ENCODE data around the gene TMC2. TPM values are rescaled to one million over a fixed set of nuclear protein-coding genes. Genes with fewer than 3 reads are reported as not detected.
"Not testable (repeated sequence)": the region's sequence is repeated elsewhere in the genome, so short reads cannot be mapped to it uniquely, and the experiment has no call there.

Gene TMC2
- total RNA-seq, 1 donor from 2014 or later: 0.11 TPM

DNA sequence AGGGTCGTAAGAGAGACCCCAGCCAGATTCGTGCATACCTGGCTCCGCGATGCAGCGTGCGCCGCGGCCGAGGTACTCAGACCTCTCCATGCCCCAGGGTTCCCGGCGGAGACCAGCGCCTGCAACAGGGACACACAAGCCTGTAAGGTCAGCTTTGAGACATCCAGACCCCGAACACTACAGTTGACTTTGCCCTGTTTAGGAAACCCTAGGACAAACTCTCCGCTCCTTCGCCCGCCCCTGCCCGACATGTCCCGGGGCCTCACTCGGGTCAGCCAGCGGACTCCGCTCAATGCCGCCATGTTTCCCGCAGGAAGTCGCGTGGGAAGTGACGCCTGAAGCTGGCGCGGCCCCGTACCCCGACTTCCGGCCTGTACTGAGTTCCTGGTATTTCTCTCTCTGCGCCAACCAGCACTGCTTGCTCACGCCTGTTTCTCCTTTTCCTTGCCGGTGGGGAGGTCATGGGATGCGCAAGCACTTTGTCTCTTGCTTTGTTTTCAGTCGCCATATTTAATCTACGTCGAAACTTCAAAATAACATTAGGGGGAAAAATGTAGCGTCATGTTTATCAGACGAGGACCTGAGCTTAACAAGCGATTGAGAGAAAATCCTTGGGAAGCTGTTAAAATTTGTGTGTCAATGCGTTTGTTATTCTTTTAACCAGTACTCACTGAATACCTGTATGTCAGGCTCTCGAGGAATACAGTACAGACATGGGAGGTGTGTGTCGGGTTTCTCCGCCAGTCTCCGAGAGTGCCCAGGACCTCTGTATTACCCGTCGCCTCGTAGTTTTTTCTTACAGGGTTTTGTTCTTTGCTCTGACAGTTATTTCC, 127.7 kb downstream of the TMC2 start, which contains the start of gene IDH3B:
IDH3B (minus strand) TSS at position 330 of the 833 bp plus-strand sequence; CDS start at position 302, 28 bp downstream.
- Mint-ChIP-seq H3K36me3 (peaks cover 15% of the 10 kb centered on the region), H3K4me1 (peaks cover 20% of the 10 kb centered on the region), H3K4me3 (peak within 1 kb of the TSS; percentile 85), H3K27ac (peak within 1 kb of the TSS; percentile 99), H3K9me3 (no peaks in the 10 kb centered on the region), H3K27me3 (ENCODE audit: low read depth) (peaks cover 20% of the 10 kb centered on the region)
- DNase-seq (ENCODE audit: low spot score in 2 of 2, unreplicated experiment in 2 of 2): peak; percentile 78 to 91
- TF ChIP-seq, protein P1, sequence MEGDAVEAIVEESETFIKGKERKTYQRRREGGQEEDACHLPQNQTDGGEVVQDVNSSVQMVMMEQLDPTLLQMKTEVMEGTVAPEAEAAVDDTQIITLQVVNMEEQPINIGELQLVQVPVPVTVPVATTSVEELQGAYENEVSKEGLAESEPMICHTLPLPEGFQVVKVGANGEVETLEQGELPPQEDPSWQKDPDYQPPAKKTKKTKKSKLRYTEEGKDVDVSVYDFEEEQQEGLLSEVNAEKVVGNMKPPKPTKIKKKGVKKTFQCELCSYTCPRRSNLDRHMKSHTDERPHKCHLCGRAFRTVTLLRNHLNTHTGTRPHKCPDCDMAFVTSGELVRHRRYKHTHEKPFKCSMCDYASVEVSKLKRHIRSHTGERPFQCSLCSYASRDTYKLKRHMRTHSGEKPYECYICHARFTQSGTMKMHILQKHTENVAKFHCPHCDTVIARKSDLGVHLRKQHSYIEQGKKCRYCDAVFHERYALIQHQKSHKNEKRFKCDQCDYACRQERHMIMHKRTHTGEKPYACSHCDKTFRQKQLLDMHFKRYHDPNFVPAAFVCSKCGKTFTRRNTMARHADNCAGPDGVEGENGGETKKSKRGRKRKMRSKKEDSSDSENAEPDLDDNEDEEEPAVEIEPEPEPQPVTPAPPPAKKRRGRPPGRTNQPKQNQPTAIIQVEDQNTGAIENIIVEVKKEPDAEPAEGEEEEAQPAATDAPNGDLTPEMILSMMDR (IDR thresholded peaks at IDR 0.05; ENCODE audit: unreplicated experiment): no peak

DNA sequence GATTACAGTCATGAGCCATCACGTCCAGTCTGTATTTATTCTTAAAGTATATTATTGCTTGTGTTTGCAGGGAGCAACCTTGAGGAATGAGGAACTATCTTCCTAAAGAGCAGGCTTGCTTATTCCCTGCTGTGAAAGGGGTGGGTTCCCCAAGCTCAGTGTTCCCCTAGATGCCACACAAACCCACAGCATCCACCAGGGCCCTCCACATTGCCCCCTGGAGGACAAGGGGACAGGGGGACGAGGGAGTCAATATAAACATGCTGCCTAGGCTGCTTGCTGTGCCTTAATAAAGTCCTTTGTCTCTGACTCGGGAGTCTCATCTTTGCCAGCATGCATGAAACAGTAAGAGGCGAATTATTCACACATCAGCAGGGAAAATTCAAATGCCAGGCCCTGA, 135.6 kb downstream of the TMC2 start:
- Mint-ChIP-seq H3K36me3 (no peaks in the 10 kb centered on the region), H3K4me3 (no peak overlapping the region), H3K9me3 (no peaks in the 10 kb centered on the region), H3K27me3 (ENCODE audit: low read depth) (peaks cover 61% of the 10 kb centered on the region), H3K27ac (no peak overlapping the region), H3K4me1 (no peaks in the 10 kb centered on the region)
- no peak for DNase-seq (ENCODE audit: low spot score in 2 of 2, unreplicated experiment in 2 of 2)
- TF ChIP-seq, protein P1 (IDR thresholded peaks at IDR 0.05; ENCODE audit: unreplicated experiment): no peak

DNA sequence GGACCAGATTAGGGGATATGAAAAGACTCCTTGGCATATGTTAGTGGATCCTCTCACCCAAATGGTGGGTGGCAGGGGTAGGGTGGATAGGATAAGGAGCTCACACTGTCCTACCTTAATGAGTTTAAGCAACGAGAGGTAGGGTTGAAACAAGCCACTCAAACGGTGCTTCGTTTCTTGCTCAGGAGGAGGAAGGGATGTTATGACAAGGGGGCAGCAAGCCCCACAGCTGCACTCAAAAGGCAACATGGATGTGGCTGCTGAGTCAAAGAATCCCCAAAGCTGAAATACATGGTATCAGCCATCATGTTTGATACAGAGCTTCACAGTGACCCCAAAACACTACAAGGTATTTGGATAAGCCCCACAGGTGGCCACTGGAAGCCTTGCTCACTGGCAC, 136.1 kb downstream of the TMC2 start:
- TF ChIP-seq, protein P1 (IDR thresholded peaks at IDR 0.05; ENCODE audit: unreplicated experiment): no peak
- Mint-ChIP-seq H3K9me3 (no peaks in the 10 kb centered on the region), H3K36me3 (no peaks in the 10 kb centered on the region), H3K27ac (no peak overlapping the region), H3K4me3 (no peak overlapping the region), H3K27me3 (ENCODE audit: low read depth) (peaks cover 64% of the 10 kb centered on the region), H3K4me1 (no peaks in the 10 kb centered on the region)
- no peak for DNase-seq (ENCODE audit: low spot score in 2 of 2, unreplicated experiment in 2 of 2)

DNA sequence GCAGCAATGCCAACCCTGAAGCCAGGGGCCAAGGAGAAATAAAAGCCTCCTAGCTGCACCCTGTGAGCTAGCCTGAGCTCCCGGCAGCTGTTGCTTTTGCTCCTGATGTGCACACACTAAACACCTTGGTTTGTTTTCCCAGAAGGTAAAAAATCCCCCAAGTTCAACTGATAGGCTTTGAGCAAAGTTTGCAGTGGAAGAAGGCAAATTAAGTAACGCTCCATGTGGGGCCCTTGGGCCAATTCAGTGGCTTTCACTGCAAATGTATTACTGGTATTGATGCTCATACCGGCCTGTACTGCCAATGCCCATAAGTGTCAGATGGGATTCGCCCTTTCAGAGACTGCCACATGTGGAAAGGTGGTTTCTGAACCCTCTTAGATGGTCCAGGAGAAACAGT, 137.1 kb downstream of the TMC2 start:
- TF ChIP-seq, protein P1 (IDR thresholded peaks at IDR 0.05; ENCODE audit: unreplicated experiment): no peak
- H3K27ac Mint-ChIP-seq: no peak overlapping the region
- peaks cover 59% of the 10 kb centered on the region for H3K27me3 Mint-ChIP-seq (ENCODE audit: low read depth)
- H3K4me1 Mint-ChIP-seq: no peaks in the 10 kb centered on the region
- DNase-seq (ENCODE audit: low spot score in 2 of 2, unreplicated experiment in 2 of 2): no peak
- no peaks in the 10 kb centered on the region for H3K9me3 Mint-ChIP-seq
- no peak overlapping the region for H3K4me3 Mint-ChIP-seq
- H3K36me3 Mint-ChIP-seq: no peaks in the 10 kb centered on the region

DNA sequence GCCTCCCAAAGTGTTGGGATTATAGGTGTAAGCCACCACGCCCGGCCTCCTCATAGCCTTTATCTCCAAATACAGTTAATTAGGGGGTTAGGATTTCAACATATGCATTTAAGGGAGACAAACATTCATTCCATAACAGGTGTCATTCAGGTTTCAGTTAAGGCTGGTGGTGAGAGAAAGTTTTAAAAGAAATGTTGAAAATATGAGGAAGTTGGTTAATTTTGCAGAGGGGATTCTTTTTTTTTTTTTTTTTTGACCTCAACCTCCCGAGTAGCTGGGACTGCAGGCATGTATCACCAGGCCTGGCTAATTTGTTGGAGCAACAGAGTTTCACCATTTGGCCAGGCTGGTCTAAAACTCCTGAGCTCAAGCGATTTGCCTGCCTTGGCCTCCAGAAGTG, 143.7 kb downstream of the TMC2 start:
- H3K4me1 Mint-ChIP-seq: no peaks in the 10 kb centered on the region
- TF ChIP-seq, protein P1 (IDR thresholded peaks at IDR 0.05; ENCODE audit: unreplicated experiment): no peak
- no peak for DNase-seq (ENCODE audit: low spot score in 2 of 2, unreplicated experiment in 2 of 2)
- H3K9me3 Mint-ChIP-seq: no peaks in the 10 kb centered on the region
- H3K27me3 Mint-ChIP-seq (ENCODE audit: low read depth): peaks cover 68% of the 10 kb centered on the region
- H3K4me3 Mint-ChIP-seq: no peak overlapping the region
- no peak overlapping the region for H3K27ac Mint-ChIP-seq
- H3K36me3 Mint-ChIP-seq: no peaks in the 10 kb centered on the region

DNA sequence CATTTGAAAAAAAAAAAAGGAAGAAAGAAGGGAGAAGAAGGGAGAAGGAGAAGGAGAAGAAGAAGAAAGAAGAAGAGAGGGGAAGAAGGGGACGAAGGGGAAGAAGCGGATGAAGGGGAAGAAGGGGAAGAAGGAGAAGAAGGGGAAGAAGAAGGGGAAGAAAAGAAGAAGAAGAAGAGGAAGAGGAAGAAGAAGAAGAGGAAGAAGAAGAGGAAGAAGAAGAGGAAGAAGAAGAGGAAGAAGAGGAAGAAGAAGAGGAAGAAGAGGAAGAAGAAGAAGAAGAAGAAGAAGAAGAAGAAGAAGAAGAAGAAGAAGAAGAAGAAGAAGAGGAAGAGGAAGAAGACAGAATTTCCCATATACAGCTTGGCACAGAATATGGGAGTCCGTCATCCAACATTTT, 145.7 kb downstream of the TMC2 start:
- not testable (repeated sequence) for H3K27ac Mint-ChIP-seq; H3K36me3 Mint-ChIP-seq; H3K4me1 Mint-ChIP-seq; DNase-seq (ENCODE audit: low spot score in 2 of 2, unreplicated experiment in 2 of 2); H3K9me3 Mint-ChIP-seq; H3K4me3 Mint-ChIP-seq
- H3K27me3 Mint-ChIP-seq (ENCODE audit: low read depth): peaks cover 82% of the 10 kb centered on the region

DNA sequence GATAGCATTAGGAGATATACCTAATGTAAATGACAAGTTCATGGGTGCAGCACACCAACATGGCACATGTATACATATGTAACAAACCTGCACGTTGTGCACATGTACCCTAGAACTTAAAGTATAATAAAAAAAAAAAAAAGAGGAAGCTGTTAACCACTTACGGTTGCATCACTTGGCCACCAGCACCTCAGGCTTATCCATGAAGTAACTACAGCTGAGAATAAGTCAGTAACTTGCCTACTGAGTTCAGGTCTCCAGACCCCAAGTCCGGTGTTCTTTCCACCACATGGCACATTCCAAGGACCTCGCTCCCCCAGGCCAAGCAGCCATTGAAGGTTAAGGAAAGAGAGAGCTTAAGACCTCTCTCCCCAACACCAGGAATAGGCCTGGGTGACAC, 148.4 kb downstream of the TMC2 start:
- not testable (repeated sequence) for DNase-seq (ENCODE audit: low spot score in 2 of 2, unreplicated experiment in 2 of 2); H3K36me3 Mint-ChIP-seq

More for the DNA sequence above, 148.4 kb downstream of the TMC2 start:
- H3K4me3 Mint-ChIP-seq, H3K27ac Mint-ChIP-seq, H3K9me3 Mint-ChIP-seq, H3K4me1 Mint-ChIP-seq: not testable (repeated sequence)
- H3K27me3 Mint-ChIP-seq (ENCODE audit: low read depth): peaks cover 88% of the 10 kb centered on the region

Measured in mesothelial cell of epicardium (in vitro differentiated cells).